ENCODE data around the gene MLPH. TPM values are rescaled to one million over a fixed set of nuclear protein-coding genes. Genes with fewer than 3 reads are reported as not detected.

Gene MLPH
- polyA plus RNA-seq, 1 experiment: 15.6 TPM

GRCh38 chr2:237588044-237588696, 101.1 kb downstream of the MLPH start:
- POLR2A ChIA-PET: no interaction called here
- CTCF ChIA-PET: no interaction called here

GRCh38 chr2:237590272-237591140, 103.5 kb downstream of the MLPH start, which contains the start of gene RAB17:
Gene RAB17 (minus strand): TSS chr2:237590734. CDS start chr2:237586154, 4,580 bp downstream.
- POLR2A ChIA-PET: no interaction called here
- H3K4me3 ChIP-seq (ENCODE audit: low read depth, low read length): no peak within 1 kb of the TSS
- DNase-seq (ENCODE audit: low read depth, low spot score): no peak
- CTCF ChIA-PET: interaction anchor here (1.2 to 2.0 kb wide), 3 partner anchors 19 to 154 kb away, joined by 4 to 7 read pairs (median 4); no protein-coding TSS in a partner anchor
- H3K9me3 ChIP-seq (ENCODE audit: control insufficient read depth, insufficient read depth, low read length): peaks cover 5% of the 10 kb centered on the region
- peak within 1 kb of the TSS; percentile 31 for H3K27ac ChIP-seq (ENCODE audit: low read depth, low read length)
- peaks cover 5% of the 10 kb centered on the region for H3K27me3 ChIP-seq (ENCODE audit: control insufficient read depth, insufficient read depth, low read length)
- no peak for TF ChIP-seq CTCF (IDR thresholded peaks at IDR 0.05; ENCODE audit: low read depth, low read length)

More at GRCh38 chr2:237588044-237588696, 101.1 kb downstream of the MLPH start:
- H3K27ac ChIP-seq (ENCODE audit: low read depth, low read length): no peak overlapping the region
- H3K4me3 ChIP-seq (ENCODE audit: low read depth, low read length): no peak overlapping the region
- peaks cover 5% of the 10 kb centered on the region for H3K9me3 ChIP-seq (ENCODE audit: control insufficient read depth, insufficient read depth, low read length)
- TF ChIP-seq CTCF (IDR thresholded peaks at IDR 0.05; ENCODE audit: low read depth, low read length): no peak
- DNase-seq (ENCODE audit: low read depth, low spot score): no peak
- peaks cover 5% of the 10 kb centered on the region for H3K27me3 ChIP-seq (ENCODE audit: control insufficient read depth, insufficient read depth, low read length)

GRCh38 chr2:237591141-237591881, 104.3 kb downstream of the MLPH start:
- Histone ChIP-seq H3K27ac (ENCODE audit: low read depth, low read length) (no peak overlapping the region), H3K4me3 (ENCODE audit: low read depth, low read length) (no peak overlapping the region), H3K27me3 (ENCODE audit: control insufficient read depth, insufficient read depth, low read length) (peaks cover 5% of the 10 kb centered on the region), H3K9me3 (ENCODE audit: control insufficient read depth, insufficient read depth, low read length) (peaks cover 5% of the 10 kb centered on the region; the same call in 1 of the 2 replicates)
- TF ChIP-seq CTCF (IDR thresholded peaks at IDR 0.05; ENCODE audit: low read depth, low read length): no peak
- DNase-seq (ENCODE audit: low read depth, low spot score): no peak
- POLR2A ChIA-PET: no interaction called here
- CTCF ChIA-PET: interaction anchor here (1.2 to 2.0 kb wide), 3 partner anchors 20 to 154 kb away, joined by 4 to 7 read pairs (median 4); no protein-coding TSS in a partner anchor

- Histone ChIP-seq H3K9me3 (ENCODE audit: control insufficient read depth, insufficient read depth, low read length) (peaks cover 5% of the 10 kb centered on the region; the same call in 1 of the 2 replicates), H3K27me3 (ENCODE audit: control insufficient read depth, insufficient read depth, low read length) (peaks cover under 1% of the 10 kb centered on the region), H3K4me3 (ENCODE audit: low read depth, low read length) (no peak overlapping the region), H3K27ac (ENCODE audit: low read depth, low read length) (no peak overlapping the region)
- DNase-seq (ENCODE audit: low read depth, low spot score): no peak
- POLR2A ChIA-PET: no interaction called here
- CTCF ChIA-PET: no interaction called here
- TF ChIP-seq CTCF (IDR thresholded peaks at IDR 0.05; ENCODE audit: low read depth, low read length): no peak
Measured at GRCh38 chr2:237592425-237592980, 105.5 kb downstream of the MLPH start.

All from AG04450 (cell line).